OCI-LY3 (cell line): ENCODE results near the gene ATIC.

Experiments
- EZH2phosphoT487 ChIP-seq: fragments of 200-600 bp; shearing (Covaris generic); IDR thresholded peaks from 2 replicates; pipeline ENCODE4 v1.6.1; 2018; ENCODE audit warnings: antibody characterized with exemption, mixed run types, low read depth
- TF ChIP-seq, protein P1 (sequence below): fragments of 200-600, 300-600 bp; sonication (generic); IDR thresholded peaks from 2 replicates; pipeline ENCODE4 v1.5.1; 2014; ENCODE audit warnings: antibody characterized with exemption, low read length, low read depth

DNA sequence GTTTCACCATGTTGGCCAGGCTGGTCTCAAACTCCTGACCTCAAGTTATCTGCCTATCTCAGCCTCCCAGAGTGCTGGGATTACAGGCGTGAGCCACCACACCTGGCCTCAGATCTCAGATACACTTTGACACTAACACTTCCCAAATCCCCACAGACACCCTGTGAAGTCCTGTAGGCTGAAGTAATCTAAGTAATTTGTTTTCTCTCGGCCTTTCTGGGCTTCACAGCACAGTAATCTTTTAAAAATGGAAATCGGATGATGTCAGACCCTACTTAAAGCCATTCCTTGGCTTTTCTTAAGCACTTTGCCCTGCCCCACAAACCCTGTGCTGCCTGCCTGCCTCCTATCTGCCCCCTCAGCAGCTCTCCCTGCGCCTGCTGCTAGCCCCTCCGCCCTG is 16.2 kb downstream of the ATIC start:
- TF ChIP-seq, protein P1, sequence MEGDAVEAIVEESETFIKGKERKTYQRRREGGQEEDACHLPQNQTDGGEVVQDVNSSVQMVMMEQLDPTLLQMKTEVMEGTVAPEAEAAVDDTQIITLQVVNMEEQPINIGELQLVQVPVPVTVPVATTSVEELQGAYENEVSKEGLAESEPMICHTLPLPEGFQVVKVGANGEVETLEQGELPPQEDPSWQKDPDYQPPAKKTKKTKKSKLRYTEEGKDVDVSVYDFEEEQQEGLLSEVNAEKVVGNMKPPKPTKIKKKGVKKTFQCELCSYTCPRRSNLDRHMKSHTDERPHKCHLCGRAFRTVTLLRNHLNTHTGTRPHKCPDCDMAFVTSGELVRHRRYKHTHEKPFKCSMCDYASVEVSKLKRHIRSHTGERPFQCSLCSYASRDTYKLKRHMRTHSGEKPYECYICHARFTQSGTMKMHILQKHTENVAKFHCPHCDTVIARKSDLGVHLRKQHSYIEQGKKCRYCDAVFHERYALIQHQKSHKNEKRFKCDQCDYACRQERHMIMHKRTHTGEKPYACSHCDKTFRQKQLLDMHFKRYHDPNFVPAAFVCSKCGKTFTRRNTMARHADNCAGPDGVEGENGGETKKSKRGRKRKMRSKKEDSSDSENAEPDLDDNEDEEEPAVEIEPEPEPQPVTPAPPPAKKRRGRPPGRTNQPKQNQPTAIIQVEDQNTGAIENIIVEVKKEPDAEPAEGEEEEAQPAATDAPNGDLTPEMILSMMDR = no peak
- TF ChIP-seq EZH2phosphoT487 = no peak
